GM12864 (cell line): ENCODE measurements around the gene CCDC184.

Source experiments
- DNase-seq: peaks from one replicate; pipeline ENCODE4 v3.0.0-alpha.2; 2011; ENCODE audit warnings: low read depth
- H3K4me3 ChIP-seq: 2 replicates; pipeline ENCODE4 v1.5.1; 2011; ENCODE audit warnings: mild to moderate bottlenecking, low read depth, low read length, control low read depth
- CTCF ChIP-seq: IDR thresholded peaks from 2 replicates; pipeline ENCODE4 v1.5.1; 2011; ENCODE audit warnings: low read depth, mild to moderate bottlenecking, moderate library complexity, low read length, control low read depth, inconsistent platforms; ENCODE audit errors: missing control alignments

Gene CCDC184

GRCh38 chr12:48185181-48185919, 1.9 kb downstream of the CCDC184 start:
- DNase-seq, result no peak
- TF ChIP-seq CTCF, result no peak
- no peak overlapping the region for H3K4me3 ChIP-seq

- no peak for TF ChIP-seq CTCF
- DNase-seq, result no peak
- H3K4me3 ChIP-seq, result no peak overlapping the region
Observed at GRCh38 chr12:48187916-48188695, 4.7 kb downstream of the CCDC184 start.

GRCh38 chr12:48189331-48190125, 6.1 kb downstream of the CCDC184 start:
- DNase-seq, result no peak
- TF ChIP-seq CTCF, result peak; percentile 83
- H3K4me3 ChIP-seq, result no peak overlapping the region

GRCh38 chr12:48191096-48191495, 7.7 kb downstream of the CCDC184 start:
- no peak for TF ChIP-seq CTCF
- H3K4me3 ChIP-seq, result no peak overlapping the region
- no peak for DNase-seq

GRCh38 chr12:48192861-48193260, 9.4 kb downstream of the CCDC184 start:
- no peak for DNase-seq
- no peak for TF ChIP-seq CTCF
- no peak overlapping the region for H3K4me3 ChIP-seq

GRCh38 chr12:48193623-48194022, 10.2 kb downstream of the CCDC184 start:
- no peak for DNase-seq
- no peak for TF ChIP-seq CTCF
- H3K4me3 ChIP-seq, result no peak overlapping the region
